Liver (tissue), 9 donors: ENCODE data around the gene GCNT3. TPM values are rescaled to one million over a fixed set of nuclear protein-coding genes. Genes with fewer than 3 reads are reported as not detected.

Experiments
- DNase-seq: peaks from one replicate; pipeline ENCODE4 v3.0.0-alpha.2; 2017; ENCODE audit warnings: low spot score
- H3K27ac ChIP-seq, 2 donors: one replicate each; pipeline ENCODE4 v1.7.0; 2013; ENCODE audit warnings: inconsistent platforms in 2 of 2, low read length in 2 of 2, control low read depth in 1 of 2, low read depth in 1 of 2, mild to moderate bottlenecking in 1 of 2
- H3K27me3 ChIP-seq, 4 donors: one replicate each; pipeline versions ENCODE4 v1.6.1 to v1.7.0; 2013; ENCODE audit warnings: low read length in 3 of 4, inconsistent platforms in 1 of 4, mild to moderate bottlenecking in 1 of 4, moderate library complexity in 1 of 4; ENCODE audit not compliant: control insufficient read depth in 4 of 4, insufficient read depth in 4 of 4
- H3K36me3 ChIP-seq, 4 donors: one replicate each; pipeline versions ENCODE4 v1.6.1 to v1.7.0; 2013; ENCODE audit warnings: low read length in 3 of 4, mild to moderate bottlenecking in 3 of 4, low read depth in 1 of 4, moderate library complexity in 1 of 4; ENCODE audit not compliant: control insufficient read depth in 4 of 4, insufficient read depth in 3 of 4
- H3K4me1 ChIP-seq, 4 donors: one replicate each; pipeline versions ENCODE4 v1.6.1 to v1.7.0; 2013; ENCODE audit warnings: low read length in 3 of 4, mild to moderate bottlenecking in 3 of 4, moderate library complexity in 1 of 4; ENCODE audit not compliant: control insufficient read depth in 4 of 4, insufficient read depth in 4 of 4
- H3K4me3 ChIP-seq, 3 donors: one replicate each; pipeline versions ENCODE4 v1.6.1 to v1.7.0; 2013; ENCODE audit warnings: low read length in 3 of 3, control low read depth in 1 of 3, low read depth in 1 of 3, mild to moderate bottlenecking in 1 of 3
- H3K9ac ChIP-seq, 2 donors: one replicate each; pipeline ENCODE4 v1.7.0; 2013; ENCODE audit warnings: low read length in 2 of 2, mild to moderate bottlenecking in 2 of 2, moderate library complexity in 2 of 2, control low read depth in 1 of 2, low read depth in 1 of 2
- H3K9me3 ChIP-seq, 4 donors: one replicate each; pipeline versions ENCODE4 v1.6.1 to v1.7.0; 2013; ENCODE audit warnings: low read length in 3 of 4; ENCODE audit not compliant: control insufficient read depth in 4 of 4
- ATF3 ChIP-seq: IDR thresholded peaks from 2 replicates; pipeline ENCODE4 v1.6.1; 2016; ENCODE audit warnings: antibody characterized with exemption
- CTCF ChIP-seq: fragments of 150-350 bp; IDR thresholded peaks from 2 replicates; pipeline ENCODE4 v1.5.1; 2017; ENCODE audit warnings: improper control_type of control experiment, low read depth, low read length; ENCODE audit not compliant: missing input control
- EGR1 ChIP-seq, 2 donors: IDR thresholded peaks; 2 replicates each; pipeline ENCODE4 v1.6.1; 2016 to 2018; ENCODE audit warnings: antibody characterized with exemption in 2 of 2, low read depth in 2 of 2
- FOXA1 ChIP-seq: IDR thresholded peaks from 2 replicates; pipeline ENCODE4 v1.6.1; 2016; ENCODE audit warnings: antibody characterized with exemption
- FOXA2 ChIP-seq: IDR thresholded peaks from 2 replicates; pipeline ENCODE4 v1.6.1; 2016; ENCODE audit warnings: antibody characterized with exemption
- GABPA ChIP-seq, 2 donors: IDR thresholded peaks in 1 of 2; conservative IDR thresholded peaks in 1 of 2; 2 replicates each; pipeline ENCODE4 v1.6.1; 2016; ENCODE audit warnings: antibody characterized with exemption in 2 of 2, mild to moderate bottlenecking in 1 of 2, moderate library complexity in 1 of 2
- HNF4A ChIP-seq, 2 donors: conservative IDR thresholded peaks; 2 replicates each; pipeline ENCODE4 v1.6.1; 2016; ENCODE audit warnings: antibody characterized with exemption in 2 of 2, mild to moderate bottlenecking in 2 of 2
- HNF4G ChIP-seq: IDR thresholded peaks from 2 replicates; pipeline ENCODE4 v1.6.1; 2016; ENCODE audit warnings: antibody characterized with exemption
- JUND ChIP-seq, 2 donors: IDR thresholded peaks; 2 replicates each; pipeline ENCODE4 v1.6.1; 2016; ENCODE audit warnings: antibody characterized with exemption in 2 of 2
- MAX ChIP-seq: IDR thresholded peaks from 2 replicates; pipeline ENCODE4 v1.6.1; 2016; ENCODE audit warnings: antibody characterized with exemption
- NR2F2 ChIP-seq: IDR thresholded peaks from 2 replicates; pipeline ENCODE4 v1.6.1; 2016; ENCODE audit warnings: antibody characterized with exemption
- RAD21 ChIP-seq, 2 donors: IDR thresholded peaks; 2 replicates each; pipeline ENCODE4 v1.6.1; 2016; ENCODE audit warnings: antibody characterized with exemption in 2 of 2, mild to moderate bottlenecking in 2 of 2
- REST ChIP-seq: IDR thresholded peaks from 2 replicates; pipeline ENCODE4 v1.6.1; 2016; ENCODE audit warnings: antibody characterized with exemption, mild to moderate bottlenecking
- RXRA ChIP-seq, 2 donors: IDR thresholded peaks; 2 replicates each; pipeline ENCODE4 v1.6.1; 2017 to 2018; ENCODE audit warnings: antibody characterized with exemption in 2 of 2, mild to moderate bottlenecking in 1 of 2
- SP1 ChIP-seq: IDR thresholded peaks from 2 replicates; pipeline ENCODE4 v1.6.1; 2018; ENCODE audit warnings: antibody characterized with exemption, mild to moderate bottlenecking
- TAF1 ChIP-seq: conservative IDR thresholded peaks from 2 replicates; pipeline ENCODE4 v1.6.1; 2016; ENCODE audit warnings: antibody characterized with exemption, mild to moderate bottlenecking
- YY1 ChIP-seq: IDR thresholded peaks from 2 replicates; pipeline ENCODE4 v1.6.1; 2016; ENCODE audit warnings: antibody characterized with exemption, mild to moderate bottlenecking
- ZBTB33 ChIP-seq: IDR thresholded peaks from 2 replicates; pipeline ENCODE4 v1.6.1; 2016; ENCODE audit warnings: antibody characterized with exemption
- WGBS: extraction: QIAGEN DNeasy Blood & Tissue Kit; methylation state at CpG from one replicate; pipeline ENCODE4 v1.1.7; 2013; 5-methylcytosine and 5-hydroxymethylcytosine counted together
- polyA plus RNA-seq, 2 donors: library from polyadenylated mRNA; stranded (reverse) in 1 of 2; unstranded in 1 of 2; fragments of 200-250 nt in 1 of 2; fragments of >200 nt in 1 of 2; fragmentation: Nextera tagmentation in 1 of 2; extraction: Ambion mirVana in 1 of 2; gene quantifications; one replicate each; pipeline versions ENCODE4 v1.2.1 to v1.2.3, GENCODE V29; 2013 to 2015
- total RNA-seq, 2 donors: library from RNA; depleted of rRNA; stranded (reverse); fragments of >200 nt; gene quantifications; one replicate each; pipeline ENCODE4 v1.2.3, GENCODE V29; 2014
- donor health status: healthy.
- donor health status: healthy.
- donor health status: healthy.
- donor health status: healthy.
- donor health status: healthy.

The GCNT3 gene
- total and polyA plus RNA-seq, 4 donors, result 0.14 to 0.37 TPM; not detected in 2

- WGBS, result 88% methylated on average over 1 of the region's 1 CpG
- Histone ChIP-seq H3K4me3 (no peak overlapping the region), H3K9me3 (peaks cover 0 to 4% (median 0%) of the 10 kb centered on the region in 4 donors), H3K27me3 (no peaks in the 10 kb centered on the region), H3K27ac (no peak overlapping the region), H3K9ac (no peak overlapping the region), H3K36me3 (no peaks in the 10 kb centered on the region), H3K4me1 (no peaks in the 10 kb centered on the region)
- DNase-seq, result no peak
- no peak for TF ChIP-seq ATF3
- TF ChIP-seq FOXA1, result no peak
- no peak for TF ChIP-seq NR2F2
- no peak for TF ChIP-seq JUND (IDR thresholded peaks at IDR 0.05)
- TF ChIP-seq HNF4G, result no peak
- TF ChIP-seq FOXA2, result no peak
- no peak for TF ChIP-seq HNF4A (conservative IDR thresholded peaks at IDR 0.05)
- TF ChIP-seq RAD21 (IDR thresholded peaks at IDR 0.05), result no peak
- no peak for TF ChIP-seq SP1
- no peak for TF ChIP-seq RXRA (IDR thresholded peaks at IDR 0.05)
- TF ChIP-seq REST, result no peak
- TF ChIP-seq GABPA (IDR thresholded peaks at IDR 0.05 in 1 of 2, conservative IDR thresholded peaks at IDR 0.05 in 1 of 2), result no peak
- no peak for TF ChIP-seq CTCF
- no peak for TF ChIP-seq MAX
- TF ChIP-seq ZBTB33, result no peak
- no peak for TF ChIP-seq EGR1 (IDR thresholded peaks at IDR 0.05; ENCODE audit: low read depth in 2 of 2)
- no peak for TF ChIP-seq TAF1
- TF ChIP-seq YY1, result no peak
Observed at GRCh38 chr15:59567324-59567723, 44.3 kb upstream of the GCNT3 start.

GRCh38 chr15:59569477-59569876, 42.1 kb upstream of the GCNT3 start:
- Histone ChIP-seq H3K9ac (no peak overlapping the region), H3K36me3 (no peaks in the 10 kb centered on the region), H3K4me1 (no peaks in the 10 kb centered on the region), H3K4me3 (no peak overlapping the region), H3K9me3 (peaks cover 0 to 4% (median 0%) of the 10 kb centered on the region in 4 donors), H3K27me3 (no peaks in the 10 kb centered on the region), H3K27ac (no peak overlapping the region)
- 89% methylated on average over 8 of the region's 8 CpGs for WGBS
- DNase-seq, result no peak
- no peak for TF ChIP-seq CTCF
- no peak for TF ChIP-seq HNF4G
- TF ChIP-seq JUND (IDR thresholded peaks at IDR 0.05), result no peak
- no peak for TF ChIP-seq ZBTB33
- TF ChIP-seq MAX, result no peak
- no peak for TF ChIP-seq RXRA (IDR thresholded peaks at IDR 0.05)
- TF ChIP-seq EGR1 (IDR thresholded peaks at IDR 0.05; ENCODE audit: low read depth in 2 of 2), result no peak
- TF ChIP-seq RAD21 (IDR thresholded peaks at IDR 0.05), result no peak
- no peak for TF ChIP-seq NR2F2
